Muscle of back (tissue), 13 donors: ENCODE data around the gene ARID1A. TPM values are rescaled to one million over a fixed set of nuclear protein-coding genes. Genes with fewer than 3 reads are reported as not detected.
"Not testable (repeated sequence)": the region's sequence is repeated elsewhere in the genome, so short reads cannot be mapped to it uniquely, and the experiment has no call there.

ENCODE experiments used
- DNase-seq, 3 donors: peaks; one replicate each; pipeline versions ENCODE4 v3.0.0 to v3.0.0-alpha.2; 2013
- long read RNA-seq, 9 donors: transcript quantifications; one replicate each; lab custom pipeline, GENCODE V29; 2026
- polyA plus RNA-seq, 10 donors: library from polyadenylated mRNA; unstranded; fragments of 120-200 nt; gene quantifications; one replicate each; pipeline ENCODE4 v1.2.1, GENCODE V29; 2013; ENCODE audit not compliant: insufficient read length in 10 of 10

The ARID1A gene
- 10 to 100 TPM; 39.9 to 50.6 (median 45.2) TPM for polyA plus RNA-seq
- long read RNA-seq, donor 1, transcript ARID1A-217 (1 exons, 3,046 nt) = major isoform, 11 of 21 reads
- long read RNA-seq, donor 1, partial matches to known transcripts = 9 of 21 reads
- long read RNA-seq, donor 1, other reads (novel, unspliced or antisense) = 0 of 21 reads
- long read RNA-seq, donor 2, transcript ARID1A-217 (1 exons, 3,046 nt) = major isoform, 15 of 26 reads
- long read RNA-seq, donor 2, partial matches to known transcripts = 11 of 26 reads
- long read RNA-seq, donor 2, other reads (novel, unspliced or antisense) = 0 of 26 reads
- long read RNA-seq, donor 3, partial matches to known transcripts = 0 of 1 reads
- long read RNA-seq, donor 3, other reads (novel, unspliced or antisense) = 0 of 1 reads
- long read RNA-seq, donor 4, transcript ARID1A-217 (1 exons, 3,046 nt) = major isoform, 12 of 12 reads
- long read RNA-seq, donor 4, partial matches to known transcripts = 0 of 12 reads
- long read RNA-seq, donor 4, other reads (novel, unspliced or antisense) = 0 of 12 reads
- long read RNA-seq, donor 5, transcript ARID1A-217 (1 exons, 3,046 nt) = major isoform, 32 of 82 reads
- long read RNA-seq, donor 5, partial matches to known transcripts = 49 of 82 reads
- long read RNA-seq, donor 5, other reads (novel, unspliced or antisense) = 0 of 82 reads
- long read RNA-seq, donor 6, transcript ARID1A-217 (1 exons, 3,046 nt) = major isoform, 14 of 26 reads
- long read RNA-seq, donor 6, partial matches to known transcripts = 11 of 26 reads
- long read RNA-seq, donor 6, other reads (novel, unspliced or antisense) = 0 of 26 reads
- long read RNA-seq, donor 7, transcript ARID1A-217 (1 exons, 3,046 nt) = major isoform, 19 of 20 reads
- long read RNA-seq, donor 7, partial matches to known transcripts = 0 of 20 reads
- long read RNA-seq, donor 7, other reads (novel, unspliced or antisense) = 0 of 20 reads
- long read RNA-seq, donor 8, transcript ARID1A-217 (1 exons, 3,046 nt) = major isoform, 17 of 25 reads
- long read RNA-seq, donor 8, partial matches to known transcripts = 8 of 25 reads
- long read RNA-seq, donor 8, other reads (novel, unspliced or antisense) = 0 of 25 reads
- long read RNA-seq, donor 9, transcript ARID1A-217 (1 exons, 3,046 nt) = major isoform, 6 of 7 reads
- long read RNA-seq, donor 9, partial matches to known transcripts = 0 of 7 reads
- long read RNA-seq, donor 9, other reads (novel, unspliced or antisense) = 0 of 7 reads

- DNase-seq = peak; percentile 98 to 100 (median 98)
These were observed at the start of gene ARID1A for GRCh38 chr1:26695356-26696118. TSS of gene ARID1A (plus strand) at chr1:26696015. CDS start at chr1:26696404, 389 bp downstream.

DNA sequence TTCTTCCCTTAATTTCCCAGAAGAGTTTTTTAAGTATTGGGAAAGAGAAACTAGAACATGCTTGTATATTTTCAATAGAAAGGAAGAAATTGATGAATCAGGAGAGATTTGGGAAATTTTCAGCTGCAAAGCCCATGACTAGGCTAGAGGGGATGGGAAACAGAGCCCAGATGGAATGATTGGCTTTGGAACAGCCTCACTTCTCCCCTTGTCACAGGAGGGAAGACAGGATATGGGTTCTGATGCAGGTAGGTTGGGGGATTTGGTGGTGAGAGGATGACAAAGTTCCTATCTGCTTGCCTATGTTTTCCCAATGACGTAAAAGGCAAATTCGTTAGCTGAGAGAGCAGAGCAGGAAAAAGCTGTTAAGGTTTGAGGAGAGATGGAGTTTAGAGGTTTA, 31.0 kb upstream of the ARID1A start:
- no peak for DNase-seq

DNA sequence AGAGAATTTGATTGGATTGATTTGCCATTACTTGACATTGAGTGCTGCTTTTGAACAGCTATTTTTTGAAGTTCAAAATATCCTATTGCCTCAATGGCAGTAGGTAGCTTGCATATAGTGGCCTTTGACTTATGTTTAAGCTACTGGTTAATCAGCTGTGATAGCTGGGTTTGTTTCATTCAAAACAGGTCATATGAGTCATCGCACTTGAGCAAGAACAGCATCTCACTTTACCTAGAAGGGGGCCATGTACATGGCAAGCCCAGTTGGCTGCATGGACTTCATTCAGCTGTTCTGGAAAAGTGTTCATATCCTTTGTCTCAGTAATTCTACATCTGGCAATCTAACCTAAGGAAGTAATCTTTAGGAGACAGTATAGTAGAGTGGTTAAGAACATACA, 29.0 kb upstream of the ARID1A start:
- no peak for DNase-seq

- DNase-seq = not testable (repeated sequence)
These were observed 27.6 kb upstream of the ARID1A start for GRCh38 chr1:26668106-26668786.

DNA sequence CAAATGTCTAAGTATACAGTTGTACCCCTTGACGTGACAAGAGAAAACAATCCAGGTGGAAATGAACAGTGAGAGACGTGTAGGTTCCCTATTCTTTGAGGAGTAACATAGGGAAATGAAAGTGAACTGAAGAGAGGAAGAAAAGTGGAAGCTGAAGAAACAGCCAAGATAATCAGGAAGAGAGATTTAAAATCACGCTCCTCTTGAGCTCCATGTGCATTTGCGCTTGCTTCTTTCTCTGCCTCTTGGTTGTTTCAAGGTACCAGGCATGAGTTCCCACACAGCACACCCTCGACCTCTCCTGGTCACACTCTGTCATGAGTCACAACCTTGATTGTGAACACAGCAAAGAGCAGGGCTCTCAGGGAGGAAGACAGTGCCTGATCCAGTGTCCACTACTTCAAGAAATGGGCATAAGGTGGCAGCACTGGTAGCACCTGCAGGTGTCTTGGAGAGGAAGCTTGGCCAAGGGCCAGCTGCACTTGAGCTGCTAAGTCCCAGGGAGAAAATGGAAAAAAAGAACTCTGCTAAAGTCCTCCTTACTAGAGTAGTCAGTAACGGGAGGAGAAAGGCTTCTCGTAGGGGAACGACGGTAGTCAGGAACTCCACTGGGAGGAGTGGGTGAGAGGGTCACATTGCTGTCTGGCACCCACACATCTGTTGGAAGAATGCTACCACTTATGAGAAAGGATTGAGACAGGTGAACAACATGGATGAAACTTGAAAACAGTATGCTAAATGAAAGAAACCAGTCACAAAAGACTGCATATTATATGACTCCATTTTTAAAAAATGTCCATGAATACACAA, 18.3 kb upstream of the ARID1A start:
- DNase-seq = peak in 2 of 3 donors; percentile 70 to 71

DNA sequence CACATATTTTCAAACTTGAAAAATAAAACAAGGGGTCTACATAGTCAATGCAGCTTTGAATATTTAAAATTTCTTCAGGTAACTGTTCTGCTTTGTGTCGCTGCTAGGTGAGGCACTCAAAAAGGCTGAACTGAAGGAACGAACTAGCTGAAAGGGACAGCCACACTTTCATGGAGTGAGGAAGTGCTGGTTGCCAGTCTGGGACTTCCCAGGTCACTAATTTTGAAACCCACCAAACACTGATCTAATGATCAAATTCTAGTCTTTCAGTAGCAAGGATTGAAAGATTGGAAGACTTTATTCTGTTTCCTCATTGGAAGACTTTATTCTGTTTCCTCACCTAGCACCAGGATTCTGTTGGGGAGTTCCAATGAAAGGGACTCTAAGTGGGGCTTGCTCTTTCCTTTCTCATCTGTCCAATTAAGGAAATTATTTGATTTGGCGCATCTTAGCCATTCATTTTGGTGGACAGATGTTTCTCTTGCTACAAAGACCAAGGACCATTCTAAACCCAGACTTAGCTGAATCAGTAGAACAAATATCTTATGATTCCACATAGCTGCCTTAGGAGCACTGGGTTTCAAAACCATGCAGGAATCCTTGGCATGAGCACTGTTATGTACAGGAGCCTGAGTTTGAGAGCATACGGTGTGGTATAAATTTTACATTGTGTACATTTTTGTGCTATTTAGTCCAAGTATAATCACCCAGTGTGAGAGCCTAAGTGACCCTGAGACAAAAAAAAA, 10.9 kb upstream of the ARID1A start:
- DNase-seq = no peak

DNA sequence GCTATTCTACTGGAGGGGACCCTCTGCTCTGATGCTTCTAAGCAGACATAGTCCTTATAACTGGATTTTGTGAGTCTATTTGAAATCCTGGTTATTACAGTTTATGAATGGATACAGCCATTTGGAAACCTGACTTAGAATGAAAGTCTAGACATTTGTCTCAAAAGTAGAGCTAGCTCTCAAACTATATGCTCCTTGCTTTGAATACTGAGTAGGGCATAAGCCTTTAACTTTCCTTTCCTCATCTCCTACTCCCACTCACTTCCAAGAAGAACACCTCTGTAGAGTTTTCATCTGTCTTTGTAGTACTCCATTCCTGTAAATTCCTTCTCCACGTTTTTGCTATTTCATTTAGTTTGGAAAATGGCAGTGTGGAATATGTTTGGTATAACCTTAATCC, 9.0 kb upstream of the ARID1A start:
- DNase-seq = peak in 1 of 3 donors; percentile 43

GRCh38 chr1:26689504-26689903, 6.3 kb upstream of the ARID1A start:
- no peak for DNase-seq

GRCh38 chr1:26690157-26690556, 5.7 kb upstream of the ARID1A start:
- DNase-seq = no peak

- DNase-seq = peak in 1 of 3 donors; percentile 62
These were observed 5.2 kb upstream of the ARID1A start for GRCh38 chr1:26690576-26691031.

DNA sequence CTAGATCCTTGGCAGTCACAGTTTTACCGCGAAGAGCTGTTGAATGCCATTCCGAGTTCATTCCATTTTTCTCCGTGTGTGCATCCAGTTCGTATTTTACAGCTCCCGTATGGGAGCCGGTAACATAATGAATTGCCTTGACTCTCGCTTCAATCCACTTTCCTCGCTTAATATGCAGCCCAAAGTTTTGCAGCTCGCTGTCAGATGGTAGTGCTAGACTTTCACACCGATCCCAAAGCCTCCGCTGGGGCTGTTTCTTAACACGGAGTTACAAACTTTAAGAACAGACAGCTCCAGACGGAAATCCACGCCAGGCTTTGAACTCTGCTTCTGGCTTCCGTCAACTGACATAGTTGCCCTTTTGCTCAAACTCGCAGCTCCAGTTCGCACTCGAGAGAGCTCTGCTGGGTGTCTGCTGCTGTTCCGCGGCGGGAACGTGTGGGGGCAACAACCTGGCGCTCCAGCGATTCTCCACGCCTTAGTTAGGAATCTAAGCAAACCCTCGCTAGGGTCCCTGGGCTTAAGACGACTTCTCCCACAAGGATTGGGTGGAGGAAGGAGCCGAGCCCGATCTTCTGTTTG, 3.5 kb upstream of the ARID1A start:
- peak; percentile 91 to 97 (median 97) for DNase-seq

- DNase-seq = peak; percentile 97 to 99 (median 99)
These were observed 2.9 kb upstream of the ARID1A start for GRCh38 chr1:26692793-26693490.

- DNase-seq = peak in 1 of 3 donors; percentile 55
These were observed 1.9 kb upstream of the ARID1A start for GRCh38 chr1:26693599-26694572.

GRCh38 chr1:26694638-26695355, 1.0 kb upstream of the ARID1A start:
- peak in 1 of 3 donors; percentile 13 for DNase-seq

DNA sequence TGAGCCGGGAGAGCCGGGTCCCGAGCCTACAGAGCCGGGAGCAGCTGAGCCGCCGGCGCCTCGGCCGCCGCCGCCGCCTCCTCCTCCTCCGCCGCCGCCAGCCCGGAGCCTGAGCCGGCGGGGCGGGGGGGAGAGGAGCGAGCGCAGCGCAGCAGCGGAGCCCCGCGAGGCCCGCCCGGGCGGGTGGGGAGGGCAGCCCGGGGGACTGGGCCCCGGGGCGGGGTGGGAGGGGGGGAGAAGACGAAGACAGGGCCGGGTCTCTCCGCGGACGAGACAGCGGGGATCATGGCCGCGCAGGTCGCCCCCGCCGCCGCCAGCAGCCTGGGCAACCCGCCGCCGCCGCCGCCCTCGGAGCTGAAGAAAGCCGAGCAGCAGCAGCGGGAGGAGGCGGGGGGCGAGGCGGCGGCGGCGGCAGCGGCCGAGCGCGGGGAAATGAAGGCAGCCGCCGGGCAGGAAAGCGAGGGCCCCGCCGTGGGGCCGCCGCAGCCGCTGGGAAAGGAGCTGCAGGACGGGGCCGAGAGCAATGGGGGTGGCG, 371 bp downstream of the ARID1A start:
- no peak for DNase-seq
